HG03025 (cell line): Measurements from ENCODE around the gene EFNA5.

Source experiments
- ATAC-seq: cut with Tn5 transposase; IDR thresholded peaks from one replicate; pipeline ENCODE4 v1.9.1; 2021; ENCODE audit warnings: mild to moderate bottlenecking, moderate library complexity; ENCODE audit not compliant: unreplicated experiment, low FRiP score

The EFNA5 gene

GRCh38 chr5:107673368-107674136 lies 2.8 kb upstream of the EFNA5 start:
- peak; percentile 79 for ATAC-seq

GRCh38 chr5:107673039-107673367 lies 2.3 kb upstream of the EFNA5 start:
- ATAC-seq = no peak

- ATAC-seq = no peak
Observed at GRCh38 chr5:107672211-107673038, 1.7 kb upstream of the EFNA5 start.

GRCh38 chr5:107671742-107672210 lies 1.0 kb upstream of the EFNA5 start:
- ATAC-seq = no peak

- ATAC-seq = no peak
Observed at GRCh38 chr5:107670087-107670931, 428 bp downstream of the EFNA5 start.

GRCh38 chr5:107669096-107670031 lies 1.4 kb downstream of the EFNA5 start:
- ATAC-seq = no peak

- ATAC-seq = no peak
Observed at GRCh38 chr5:107668154-107669095, 2.3 kb downstream of the EFNA5 start.

GRCh38 chr5:107666051-107666655 lies 4.6 kb downstream of the EFNA5 start:
- no peak for ATAC-seq

GRCh38 chr5:107665036-107665570 lies 5.6 kb downstream of the EFNA5 start:
- ATAC-seq = no peak

- ATAC-seq = no peak
Observed at GRCh38 chr5:107663697-107664096, 7.0 kb downstream of the EFNA5 start.

- ATAC-seq = no peak
Observed at GRCh38 chr5:107661650-107662044, 9.1 kb downstream of the EFNA5 start.

- no peak for ATAC-seq
Observed at GRCh38 chr5:107661038-107661649, 9.6 kb downstream of the EFNA5 start.

- ATAC-seq = no peak
Observed at GRCh38 chr5:107658528-107658927, 12.2 kb downstream of the EFNA5 start.

- no peak for ATAC-seq
Observed at GRCh38 chr5:107655831-107656230, 14.9 kb downstream of the EFNA5 start.

GRCh38 chr5:107654827-107655226 lies 15.9 kb downstream of the EFNA5 start:
- no peak for ATAC-seq

- no peak for ATAC-seq
Observed at GRCh38 chr5:107653685-107654084, 17.1 kb downstream of the EFNA5 start.

GRCh38 chr5:107652839-107653607 lies 17.7 kb downstream of the EFNA5 start:
- ATAC-seq = no peak
